ENCODE data around the gene GSDMA.

DNA sequence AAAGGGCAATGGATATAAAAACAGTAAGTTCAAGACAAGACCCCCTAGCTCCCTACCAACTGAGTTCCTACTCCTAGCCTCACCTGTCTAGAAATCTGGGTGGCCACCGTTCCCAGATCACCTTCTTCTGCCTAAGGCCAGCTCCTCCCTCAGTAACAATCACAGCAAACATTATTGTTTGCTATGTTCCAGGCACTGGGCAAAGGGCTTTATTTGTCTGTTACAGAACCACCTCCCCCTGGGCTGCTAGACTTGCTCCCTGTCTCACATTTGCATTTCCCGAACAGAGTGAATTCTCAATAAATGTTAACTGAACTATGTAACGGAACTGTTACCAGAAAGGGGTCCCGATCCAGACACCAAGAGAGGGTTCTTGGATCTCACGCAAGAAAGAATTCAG, 28.5 kb upstream of the GSDMA start:
- TF ChIP-seq POLR2A (IDR thresholded peaks at IDR 0.05; ENCODE audit: low read depth) (no peak), EP300 (IDR thresholded peaks at IDR 0.05) (no peak), POLR2AphosphoS5 (IDR thresholded peaks at IDR 0.05) (no peak)
- TF ChIP-seq, protein P1, sequence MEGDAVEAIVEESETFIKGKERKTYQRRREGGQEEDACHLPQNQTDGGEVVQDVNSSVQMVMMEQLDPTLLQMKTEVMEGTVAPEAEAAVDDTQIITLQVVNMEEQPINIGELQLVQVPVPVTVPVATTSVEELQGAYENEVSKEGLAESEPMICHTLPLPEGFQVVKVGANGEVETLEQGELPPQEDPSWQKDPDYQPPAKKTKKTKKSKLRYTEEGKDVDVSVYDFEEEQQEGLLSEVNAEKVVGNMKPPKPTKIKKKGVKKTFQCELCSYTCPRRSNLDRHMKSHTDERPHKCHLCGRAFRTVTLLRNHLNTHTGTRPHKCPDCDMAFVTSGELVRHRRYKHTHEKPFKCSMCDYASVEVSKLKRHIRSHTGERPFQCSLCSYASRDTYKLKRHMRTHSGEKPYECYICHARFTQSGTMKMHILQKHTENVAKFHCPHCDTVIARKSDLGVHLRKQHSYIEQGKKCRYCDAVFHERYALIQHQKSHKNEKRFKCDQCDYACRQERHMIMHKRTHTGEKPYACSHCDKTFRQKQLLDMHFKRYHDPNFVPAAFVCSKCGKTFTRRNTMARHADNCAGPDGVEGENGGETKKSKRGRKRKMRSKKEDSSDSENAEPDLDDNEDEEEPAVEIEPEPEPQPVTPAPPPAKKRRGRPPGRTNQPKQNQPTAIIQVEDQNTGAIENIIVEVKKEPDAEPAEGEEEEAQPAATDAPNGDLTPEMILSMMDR (IDR thresholded peaks at IDR 0.05), result no peak
